ENCODE results near the gene PTPRN2. TPM values are rescaled to one million over a fixed set of nuclear protein-coding genes. Genes with fewer than 3 reads are reported as not detected.

Gene PTPRN2
- total and polyA plus RNA-seq, 4 experiments from 2014 or later: 1.7 to 2.6 (median 1.9) TPM

DNA sequence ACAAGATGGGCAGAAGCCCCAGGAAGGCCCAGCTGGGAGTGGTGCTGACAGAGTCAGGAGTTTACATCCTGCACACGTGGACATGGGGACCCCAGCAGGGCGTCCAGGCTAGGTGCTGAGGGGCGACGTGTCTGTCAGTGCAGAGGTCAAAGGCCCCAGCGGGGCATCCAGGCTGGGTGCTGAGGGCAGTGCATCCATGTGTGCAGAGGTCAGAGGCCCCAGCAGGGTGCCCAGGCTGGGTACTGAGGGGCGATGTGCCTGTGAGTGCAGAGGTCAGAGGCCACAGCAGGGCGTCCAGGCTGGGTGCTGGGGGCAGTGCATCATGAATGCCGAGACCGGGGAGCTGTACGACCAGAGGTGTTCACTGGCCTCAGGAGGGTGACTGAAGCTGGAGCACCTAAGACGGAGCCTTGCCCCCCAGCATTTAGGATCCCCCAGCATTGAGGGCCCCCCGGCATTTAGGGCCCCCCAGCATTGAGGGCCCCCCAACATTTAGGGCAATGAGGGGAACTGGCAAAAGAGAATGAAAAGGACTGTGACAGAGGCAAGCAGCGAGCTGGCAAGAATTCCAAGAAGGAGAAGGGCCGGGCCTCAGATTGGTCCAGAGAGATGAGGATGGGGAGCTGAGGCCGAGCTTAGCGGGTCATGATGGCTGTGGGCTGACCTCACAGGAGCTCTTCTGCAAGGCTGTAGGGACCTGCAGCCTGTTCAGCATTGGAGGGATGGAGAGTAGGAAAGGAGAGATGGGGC, 474.9 kb downstream of the PTPRN2 start:
- Mint-ChIP-seq H3K27ac (no peak overlapping the region), H3K4me1 (no peaks in the 10 kb centered on the region), H3K36me3 (peaks cover 0 to 2% of the 10 kb centered on the region in 2 donors), H3K4me3 (no peak overlapping the region), H3K27me3 (peaks cover 4 to 5% of the 10 kb centered on the region in 2 donors), H3K9me3 (peaks cover 0 to 56% (median 33%) of the 10 kb centered on the region in 8 donors)
- H3K4me3 ChIP-seq (ENCODE audit: low read length in 2 of 2): no peak overlapping the region
- no peaks in the 10 kb centered on the region for H3K27me3 ChIP-seq (ENCODE audit: insufficient read depth, low read length)
- POLR2A ChIA-PET (ENCODE audit: partially characterized antibody): no interaction called here
- intact Hi-C loops (cut with micrococcal nuclease): no loop called here
- CTCF ChIA-PET (ENCODE audit: partially characterized antibody): no interaction called here
- no peaks in the 10 kb centered on the region for H3K36me3 ChIP-seq (ENCODE audit: insufficient read depth, low read length)
- H3K27ac ChIP-seq (ENCODE audit: low read depth, low read length): no peak overlapping the region
- no peak for DNase-seq
- H3K9me3 ChIP-seq (ENCODE audit: control insufficient read depth in 1 of 2, low read length in 2 of 2): no peaks in the 10 kb centered on the region
- no peaks in the 10 kb centered on the region for H3K4me1 ChIP-seq (ENCODE audit: insufficient read depth, low read length)

DNA sequence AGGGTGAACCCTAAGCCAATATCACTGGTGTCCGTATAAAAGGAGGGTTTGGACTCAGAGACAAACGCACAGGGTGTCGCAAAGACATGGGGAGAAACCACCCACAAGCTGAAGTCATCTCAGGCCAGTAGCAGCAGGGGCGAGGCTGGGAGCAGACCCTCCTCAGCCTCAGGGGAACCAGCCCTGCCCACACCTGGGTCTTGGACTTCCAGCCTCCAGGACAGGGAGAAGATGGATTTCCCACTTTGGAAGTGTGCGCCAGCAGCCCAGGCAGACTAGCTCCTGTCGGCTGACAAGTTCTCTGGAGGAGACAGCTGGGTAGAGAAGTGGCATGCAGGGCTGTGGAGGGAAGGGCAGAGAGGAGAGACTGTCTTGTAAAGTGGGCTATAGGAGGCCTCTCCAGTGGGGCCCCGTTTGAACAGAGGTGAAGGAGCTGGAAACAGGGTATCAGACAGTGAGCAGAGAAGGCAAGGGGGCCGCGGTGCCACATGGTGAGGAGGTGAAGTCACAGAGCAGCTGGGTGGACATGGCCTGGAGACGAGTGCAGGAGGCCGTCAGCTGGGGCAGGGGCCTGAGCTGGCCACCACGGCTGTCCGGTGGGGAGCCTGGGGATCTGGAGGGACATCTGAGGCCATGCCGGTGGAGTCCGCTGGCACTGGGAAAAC, 475.6 kb downstream of the PTPRN2 start:
- Mint-ChIP-seq H3K27ac (peak overlapping the region in 1 of 7 donors; percentile 35), H3K4me3 (no peak overlapping the region), H3K4me1 (no peaks in the 10 kb centered on the region), H3K36me3 (peaks cover 0 to 2% of the 10 kb centered on the region in 2 donors), H3K9me3 (peaks cover 0 to 49% (median 26%) of the 10 kb centered on the region in 8 donors), H3K27me3 (peaks cover 4 to 8% of the 10 kb centered on the region in 2 donors)
- CTCF ChIA-PET (ENCODE audit: partially characterized antibody): no interaction called here
- Histone ChIP-seq H3K9me3 (ENCODE audit: control insufficient read depth in 1 of 2, low read length in 2 of 2) (no peaks in the 10 kb centered on the region), H3K27me3 (ENCODE audit: insufficient read depth, low read length) (no peaks in the 10 kb centered on the region), H3K27ac (ENCODE audit: low read depth, low read length) (no peak overlapping the region), H3K36me3 (ENCODE audit: insufficient read depth, low read length) (no peaks in the 10 kb centered on the region), H3K4me3 (ENCODE audit: low read length in 2 of 2) (no peak overlapping the region), H3K4me1 (ENCODE audit: insufficient read depth, low read length) (no peaks in the 10 kb centered on the region)
- no peak for DNase-seq
- POLR2A ChIA-PET (ENCODE audit: partially characterized antibody): no interaction called here
- intact Hi-C loops (cut with micrococcal nuclease): no loop called here

DNA sequence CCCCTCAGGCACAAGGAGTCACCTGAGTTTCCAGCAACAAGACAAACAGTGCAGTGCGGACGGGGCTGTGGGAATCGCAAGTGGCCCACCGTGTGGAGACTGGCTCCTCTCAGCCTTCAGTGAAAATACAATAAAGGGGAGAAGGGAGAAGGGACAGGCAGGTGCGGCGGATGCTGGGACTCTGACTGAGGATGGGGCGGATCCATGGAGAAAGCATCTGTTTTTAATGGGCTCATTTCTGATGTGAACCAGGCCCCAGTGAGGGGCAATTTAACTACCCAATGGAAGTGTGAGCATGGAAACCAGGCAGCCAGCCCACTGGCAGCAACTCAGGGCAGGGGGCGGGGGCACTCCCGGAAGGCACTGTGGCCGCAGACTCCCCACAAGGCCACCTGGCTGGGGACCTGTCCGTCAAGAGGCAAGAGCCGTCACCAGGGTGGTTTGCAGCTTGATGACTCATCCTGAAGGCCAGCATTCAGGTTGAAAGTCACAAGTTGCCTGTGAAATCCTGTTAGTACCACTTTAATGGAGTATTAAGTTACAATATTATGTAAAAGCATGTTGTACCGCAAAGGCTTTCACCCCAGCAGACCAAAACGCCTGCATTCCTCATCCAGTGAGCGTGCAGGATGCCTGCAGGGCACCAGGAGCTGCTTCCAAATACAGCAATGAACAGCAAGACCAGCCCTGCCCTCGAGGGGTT, 476.4 kb downstream of the PTPRN2 start:
- ChIA-PET POLR2A (ENCODE audit: partially characterized antibody) (no interaction called here), CTCF (ENCODE audit: partially characterized antibody) (no interaction called here)
- H3K27ac ChIP-seq (ENCODE audit: low read depth, low read length): no peak overlapping the region
- H3K4me1 ChIP-seq (ENCODE audit: insufficient read depth, low read length): no peaks in the 10 kb centered on the region
- Mint-ChIP-seq H3K36me3 (no peaks in the 10 kb centered on the region), H3K4me1 (no peaks in the 10 kb centered on the region), H3K27me3 (peaks cover 4 to 8% of the 10 kb centered on the region in 2 donors), H3K4me3 (no peak overlapping the region), H3K9me3 (peaks cover 0 to 41% (median 19%) of the 10 kb centered on the region in 8 donors), H3K27ac (no peak overlapping the region)
- no peak for DNase-seq
- intact Hi-C loops (cut with micrococcal nuclease): no loop called here
- H3K36me3 ChIP-seq (ENCODE audit: insufficient read depth, low read length): no peaks in the 10 kb centered on the region
- H3K9me3 ChIP-seq (ENCODE audit: control insufficient read depth in 1 of 2, low read length in 2 of 2): no peaks in the 10 kb centered on the region
- no peaks in the 10 kb centered on the region for H3K27me3 ChIP-seq (ENCODE audit: insufficient read depth, low read length)
- H3K4me3 ChIP-seq (ENCODE audit: low read length in 2 of 2): no peak overlapping the region

DNA sequence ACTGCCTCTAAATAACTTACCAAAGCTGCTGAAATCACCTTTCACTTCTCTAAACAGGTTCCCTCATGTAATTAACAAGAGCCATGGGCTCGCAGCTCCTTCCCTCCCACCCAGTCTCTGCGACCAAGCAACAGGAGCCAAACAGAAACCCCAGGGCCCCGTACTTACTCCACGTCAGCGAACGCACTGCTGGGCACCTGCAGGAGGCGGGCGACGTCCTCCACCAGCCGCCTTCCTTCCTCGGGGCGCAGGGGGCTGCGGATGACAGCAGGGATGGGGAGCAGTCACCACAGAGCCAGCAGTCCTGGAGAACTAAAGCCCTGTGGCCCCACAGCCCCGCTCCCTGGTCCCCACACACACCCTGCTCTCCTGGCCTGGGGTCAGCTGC, 477.0 kb downstream of the PTPRN2 start:
- intact Hi-C loops (cut with micrococcal nuclease): no loop called here
- ChIA-PET CTCF (ENCODE audit: partially characterized antibody) (no interaction called here), POLR2A (ENCODE audit: partially characterized antibody) (no interaction called here)
- DNase-seq: no peak
- no peaks in the 10 kb centered on the region for H3K9me3 ChIP-seq (ENCODE audit: control insufficient read depth in 1 of 2, low read length in 2 of 2)
- H3K36me3 ChIP-seq (ENCODE audit: insufficient read depth, low read length): no peaks in the 10 kb centered on the region
- H3K27me3 ChIP-seq (ENCODE audit: insufficient read depth, low read length): no peaks in the 10 kb centered on the region
- Mint-ChIP-seq H3K27me3 (peaks cover 4 to 8% of the 10 kb centered on the region in 2 donors), H3K36me3 (no peaks in the 10 kb centered on the region), H3K4me1 (no peaks in the 10 kb centered on the region), H3K27ac (no peak overlapping the region), H3K9me3 (peaks cover 0 to 37% (median 18%) of the 10 kb centered on the region in 8 donors), H3K4me3 (no peak overlapping the region)
- H3K27ac ChIP-seq (ENCODE audit: low read depth, low read length): no peak overlapping the region
- H3K4me3 ChIP-seq (ENCODE audit: low read length in 2 of 2): no peak overlapping the region
- H3K4me1 ChIP-seq (ENCODE audit: insufficient read depth, low read length): no peaks in the 10 kb centered on the region

DNA sequence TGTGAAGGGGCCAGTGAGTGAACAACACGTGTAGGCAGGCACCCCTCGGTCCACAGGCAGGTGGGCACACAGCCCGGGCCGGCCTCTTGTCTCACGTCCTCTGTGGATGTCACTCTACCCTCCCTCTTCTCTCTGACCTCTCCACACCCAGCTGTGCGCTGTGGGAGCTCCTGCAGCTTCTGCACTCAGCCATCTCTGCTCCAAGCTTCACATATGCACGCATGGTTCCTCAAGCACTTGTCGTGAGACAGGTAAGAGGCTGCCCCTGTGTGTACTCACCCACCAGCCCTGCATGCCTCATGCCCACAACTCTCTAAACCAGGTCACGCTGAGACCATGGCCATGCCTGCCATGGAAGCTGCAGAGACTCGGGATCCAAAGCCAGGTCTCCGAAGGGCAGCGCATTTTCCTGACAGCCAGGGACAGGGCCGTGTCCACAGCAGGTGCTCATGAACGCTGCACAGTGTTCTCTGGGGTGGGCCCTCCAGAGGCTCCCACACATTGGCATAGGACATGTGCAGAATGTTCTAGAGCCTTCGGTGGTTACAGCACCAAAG, 477.5 kb downstream of the PTPRN2 start:
- Histone ChIP-seq H3K4me1 (ENCODE audit: insufficient read depth, low read length) (no peaks in the 10 kb centered on the region), H3K9me3 (ENCODE audit: control insufficient read depth in 1 of 2, low read length in 2 of 2) (no peaks in the 10 kb centered on the region), H3K36me3 (ENCODE audit: insufficient read depth, low read length) (no peaks in the 10 kb centered on the region), H3K4me3 (ENCODE audit: low read length in 2 of 2) (no peak overlapping the region), H3K27ac (ENCODE audit: low read depth, low read length) (no peak overlapping the region), H3K27me3 (ENCODE audit: insufficient read depth, low read length) (no peaks in the 10 kb centered on the region)
- no peaks in the 10 kb centered on the region for H3K4me1 Mint-ChIP-seq
- H3K27me3 Mint-ChIP-seq: peaks cover 4 to 8% of the 10 kb centered on the region in 2 donors
- intact Hi-C loops (cut with micrococcal nuclease): no loop called here
- no peak overlapping the region for H3K4me3 Mint-ChIP-seq
- no peak for DNase-seq
- ChIA-PET CTCF (ENCODE audit: partially characterized antibody) (no interaction called here), POLR2A (ENCODE audit: partially characterized antibody) (no interaction called here)
- H3K9me3 Mint-ChIP-seq: peaks cover 0 to 31% (median 14%) of the 10 kb centered on the region in 8 donors
- no peaks in the 10 kb centered on the region for H3K36me3 Mint-ChIP-seq
- no peak overlapping the region for H3K27ac Mint-ChIP-seq

DNA sequence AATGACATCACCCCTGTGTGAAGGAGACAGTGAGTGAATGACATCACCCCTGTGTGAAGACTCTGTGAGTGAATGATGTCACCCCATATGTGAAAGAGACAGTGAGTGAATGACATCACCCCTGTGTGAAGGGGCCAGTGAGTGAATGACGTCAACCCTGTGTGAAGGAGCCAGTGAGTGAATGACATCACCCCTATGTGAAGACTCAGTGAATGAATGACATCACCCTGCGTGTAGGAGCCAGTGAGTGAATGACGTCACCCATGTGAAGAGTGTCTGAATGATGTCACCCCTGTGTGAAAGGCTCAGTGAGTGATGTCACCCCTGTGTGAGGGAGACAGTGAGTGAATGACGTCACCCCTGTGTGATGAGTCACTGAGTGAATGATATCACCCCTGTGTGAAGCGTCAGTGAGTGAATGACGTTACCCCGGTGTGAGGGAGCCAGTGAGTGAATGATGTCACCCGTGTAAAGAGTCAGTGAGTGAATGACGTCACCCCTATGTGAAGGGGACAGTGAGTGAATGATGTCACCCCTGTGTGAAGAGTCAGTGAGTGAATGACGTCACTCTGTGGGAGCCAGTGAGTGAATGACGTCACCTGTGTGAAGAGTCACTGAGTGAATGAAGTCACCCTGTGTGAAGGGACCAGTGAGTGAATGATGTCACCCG, 478.1 kb downstream of the PTPRN2 start:
- POLR2A ChIA-PET (ENCODE audit: partially characterized antibody): no interaction called here
- Mint-ChIP-seq H3K4me1 (no peaks in the 10 kb centered on the region), H3K27me3 (peaks cover 4 to 8% of the 10 kb centered on the region in 2 donors), H3K36me3 (no peaks in the 10 kb centered on the region), H3K4me3 (no peak overlapping the region), H3K27ac (no peak overlapping the region), H3K9me3 (peaks cover 0 to 25% (median 9%) of the 10 kb centered on the region in 8 donors)
- H3K36me3 ChIP-seq (ENCODE audit: insufficient read depth, low read length): no peaks in the 10 kb centered on the region
- no peaks in the 10 kb centered on the region for H3K27me3 ChIP-seq (ENCODE audit: insufficient read depth, low read length)
- intact Hi-C loops (cut with micrococcal nuclease): no loop called here
- CTCF ChIA-PET (ENCODE audit: partially characterized antibody): no interaction called here
- no peaks in the 10 kb centered on the region for H3K4me1 ChIP-seq (ENCODE audit: insufficient read depth, low read length)
- no peaks in the 10 kb centered on the region for H3K9me3 ChIP-seq (ENCODE audit: control insufficient read depth in 1 of 2, low read length in 2 of 2)
- H3K4me3 ChIP-seq (ENCODE audit: low read length in 2 of 2): no peak overlapping the region
- DNase-seq: no peak
- H3K27ac ChIP-seq (ENCODE audit: low read depth, low read length): no peak overlapping the region

Measured in CD4-positive, alpha-beta memory T cell (primary cell).